Natural killer cell treated with Interleukin-12 subunit alpha and Interleukin-12 subunit beta and Interleukin-15 and Interleukin-18, amount 100 ng/mL, for 72 hours (primary cell): ENCODE data around the gene ANKRD36. TPM values are rescaled to one million over a fixed set of nuclear protein-coding genes. Genes with fewer than 3 reads are reported as not detected.
A peak's percentile ranks its signal among the peaks of the same experiment; 100 is the strongest.
"Not testable (repeated sequence)": the region's sequence is repeated elsewhere in the genome, so short reads cannot be mapped to it uniquely, and the experiment has no call there.

Source experiments
- ATAC-seq, 2 donors: fragments of 150-1000 bp; cut with Tn5 transposase in 1 of 2; sonication (Bioruptor Pico), chemical (Tn5 transposase) in 1 of 2; 2 replicates each; pipeline ENCODE4 v1.10.0; 2021
- DNase-seq: peaks from one replicate; pipeline ENCODE4 v3.0.0; 2022; ENCODE audit warnings: low spot score
- H3K27ac Mint-ChIP-seq, 2 donors: 1 replicate in 1 of 2; 2 replicates in 1 of 2; pipeline ENCODE4 v1.8.0; 2022; ENCODE audit warnings: mixed read lengths in 2 of 2, mild to moderate bottlenecking in 1 of 2, moderate library complexity in 1 of 2
- H3K27me3 Mint-ChIP-seq, 2 donors: 1 replicate in 1 of 2; 2 replicates in 1 of 2; pipeline ENCODE4 v1.8.0; 2022; ENCODE audit warnings: mixed read lengths in 2 of 2
- H3K36me3 Mint-ChIP-seq: one replicate; pipeline ENCODE4 v1.8.0; 2022; ENCODE audit warnings: mixed read lengths
- H3K4me1 Mint-ChIP-seq, 2 donors: 1 replicate in 1 of 2; 2 replicates in 1 of 2; pipeline ENCODE4 v1.8.0; 2022; ENCODE audit warnings: low read depth in 2 of 2, mixed read lengths in 2 of 2, mild to moderate bottlenecking in 1 of 2
- H3K4me3 Mint-ChIP-seq: one replicate; pipeline ENCODE4 v1.8.0; 2022; ENCODE audit warnings: mixed read lengths
- H3K9me3 Mint-ChIP-seq: 2 replicates; pipeline ENCODE4 v1.8.0; 2022; ENCODE audit warnings: mixed read lengths
- total RNA-seq, 2 donors: library from RNA; stranded (reverse); gene quantifications; one replicate each; pipeline ENCODE4 v1.2.3, GENCODE V29; 2022

ANKRD36 gene
- total RNA-seq, 2 donors from 2014 or later, result 28.5 to 71.0 TPM

- H3K27me3 Mint-ChIP-seq, ATAC-seq, H3K4me3 Mint-ChIP-seq, H3K27ac Mint-ChIP-seq, H3K9me3 Mint-ChIP-seq, H3K4me1 Mint-ChIP-seq, DNase-seq: not testable (repeated sequence)
- H3K36me3 Mint-ChIP-seq, result peaks cover 20% of the 10 kb centered on the region
Observed at GRCh38 chr2:97180391-97180790, 67.4 kb downstream of the ANKRD36 start.

- ATAC-seq, H3K4me1 Mint-ChIP-seq, H3K27me3 Mint-ChIP-seq, H3K4me3 Mint-ChIP-seq, H3K9me3 Mint-ChIP-seq, DNase-seq, H3K27ac Mint-ChIP-seq: not testable (repeated sequence)
- peaks cover 34% of the 10 kb centered on the region for H3K36me3 Mint-ChIP-seq
Observed at GRCh38 chr2:97195349-97195748, 82.4 kb downstream of the ANKRD36 start.

- H3K9me3 Mint-ChIP-seq, H3K27me3 Mint-ChIP-seq, H3K4me3 Mint-ChIP-seq, H3K4me1 Mint-ChIP-seq, DNase-seq, ATAC-seq, H3K27ac Mint-ChIP-seq: not testable (repeated sequence)
- H3K36me3 Mint-ChIP-seq, result peaks cover 23% of the 10 kb centered on the region
Observed at GRCh38 chr2:97197251-97197650, 84.3 kb downstream of the ANKRD36 start.

GRCh38 chr2:97200887-97201286, 87.9 kb downstream of the ANKRD36 start:
- not testable (repeated sequence) for H3K4me3 Mint-ChIP-seq, H3K9me3 Mint-ChIP-seq

GRCh38 chr2:97202643-97203250, 89.8 kb downstream of the ANKRD36 start:
- H3K4me1 Mint-ChIP-seq, H3K27ac Mint-ChIP-seq, DNase-seq, H3K27me3 Mint-ChIP-seq, H3K9me3 Mint-ChIP-seq, H3K36me3 Mint-ChIP-seq, ATAC-seq, H3K4me3 Mint-ChIP-seq: not testable (repeated sequence)

More at GRCh38 chr2:97200887-97201286, 87.9 kb downstream of the ANKRD36 start:
- ATAC-seq, DNase-seq, H3K4me1 Mint-ChIP-seq, H3K27ac Mint-ChIP-seq, H3K27me3 Mint-ChIP-seq: not testable (repeated sequence)
- peaks cover 12% of the 10 kb centered on the region for H3K36me3 Mint-ChIP-seq

- DNase-seq, result no peak
- ATAC-seq, result no peak
- Mint-ChIP-seq H3K4me3 (no peak overlapping the region), H3K4me1 (no peaks in the 10 kb centered on the region), H3K27ac (no peak overlapping the region), H3K9me3 (no peaks in the 10 kb centered on the region), H3K27me3 (no peaks in the 10 kb centered on the region), H3K36me3 (peaks cover 17% of the 10 kb centered on the region)
Observed at GRCh38 chr2:97210325-97210724, 97.4 kb downstream of the ANKRD36 start.

GRCh38 chr2:97215025-97215424, 102.1 kb downstream of the ANKRD36 start:
- H3K4me3 Mint-ChIP-seq, H3K4me1 Mint-ChIP-seq, H3K27me3 Mint-ChIP-seq, H3K27ac Mint-ChIP-seq, DNase-seq, H3K9me3 Mint-ChIP-seq, ATAC-seq: not testable (repeated sequence)
- H3K36me3 Mint-ChIP-seq, result peaks cover 20% of the 10 kb centered on the region

- not testable (repeated sequence) for H3K27ac Mint-ChIP-seq, H3K4me3 Mint-ChIP-seq, H3K27me3 Mint-ChIP-seq, H3K4me1 Mint-ChIP-seq, H3K9me3 Mint-ChIP-seq, ATAC-seq, DNase-seq
- H3K36me3 Mint-ChIP-seq, result peaks cover 15% of the 10 kb centered on the region
Observed at GRCh38 chr2:97230848-97231585, 118.1 kb downstream of the ANKRD36 start.

- not testable (repeated sequence) for H3K4me1 Mint-ChIP-seq, H3K27me3 Mint-ChIP-seq, H3K4me3 Mint-ChIP-seq, ATAC-seq, H3K36me3 Mint-ChIP-seq, H3K9me3 Mint-ChIP-seq, H3K27ac Mint-ChIP-seq, DNase-seq
Observed at GRCh38 chr2:97232981-97233380, 120.0 kb downstream of the ANKRD36 start.

- not testable (repeated sequence) for H3K4me3 Mint-ChIP-seq, H3K9me3 Mint-ChIP-seq, H3K4me1 Mint-ChIP-seq, H3K27ac Mint-ChIP-seq, H3K36me3 Mint-ChIP-seq, DNase-seq, H3K27me3 Mint-ChIP-seq
- peak in 1 of 2 donors; percentile 52 for ATAC-seq
Observed at GRCh38 chr2:97233660-97234295, 120.8 kb downstream of the ANKRD36 start.

- not testable (repeated sequence) for H3K36me3 Mint-ChIP-seq, H3K4me3 Mint-ChIP-seq, ATAC-seq, H3K4me1 Mint-ChIP-seq, H3K27me3 Mint-ChIP-seq, H3K9me3 Mint-ChIP-seq, H3K27ac Mint-ChIP-seq, DNase-seq
Observed at GRCh38 chr2:97261192-97261591, 148.2 kb downstream of the ANKRD36 start.

- not testable (repeated sequence) for ATAC-seq, H3K4me3 Mint-ChIP-seq, H3K4me1 Mint-ChIP-seq, H3K36me3 Mint-ChIP-seq, H3K27ac Mint-ChIP-seq, H3K9me3 Mint-ChIP-seq, H3K27me3 Mint-ChIP-seq
- DNase-seq, result peak; percentile 8
Observed at GRCh38 chr2:97266449-97266848, 153.5 kb downstream of the ANKRD36 start.

GRCh38 chr2:97267411-97268074, 154.6 kb downstream of the ANKRD36 start:
- Mint-ChIP-seq H3K4me1 (no peaks in the 10 kb centered on the region), H3K9me3 (no peaks in the 10 kb centered on the region), H3K36me3 (no peaks in the 10 kb centered on the region), H3K4me3 (no peak overlapping the region), H3K27ac (no peak overlapping the region), H3K27me3 (no peaks in the 10 kb centered on the region)
- ATAC-seq (peak in 1 of 2 donors; percentile 41), DNase-seq (peak; percentile 63)

- H3K4me3 Mint-ChIP-seq, H3K9me3 Mint-ChIP-seq, H3K27ac Mint-ChIP-seq, H3K36me3 Mint-ChIP-seq, H3K27me3 Mint-ChIP-seq, H3K4me1 Mint-ChIP-seq, ATAC-seq: not testable (repeated sequence)
- DNase-seq, result peak; percentile 46
Observed at GRCh38 chr2:97268075-97268591, 155.2 kb downstream of the ANKRD36 start.
